ENCODE data around the gene L1TD1. TPM values are rescaled to one million over a fixed set of nuclear protein-coding genes. Genes with fewer than 3 reads are reported as not detected.
"Not testable (repeated sequence)": the region's sequence is repeated elsewhere in the genome, so short reads cannot be mapped to it uniquely, and the experiment has no call there.

The L1TD1 gene
- total and polyA plus RNA-seq, 11 donors: 0.12 to 0.29 (median 0.14) TPM; not detected in 8

DNA sequence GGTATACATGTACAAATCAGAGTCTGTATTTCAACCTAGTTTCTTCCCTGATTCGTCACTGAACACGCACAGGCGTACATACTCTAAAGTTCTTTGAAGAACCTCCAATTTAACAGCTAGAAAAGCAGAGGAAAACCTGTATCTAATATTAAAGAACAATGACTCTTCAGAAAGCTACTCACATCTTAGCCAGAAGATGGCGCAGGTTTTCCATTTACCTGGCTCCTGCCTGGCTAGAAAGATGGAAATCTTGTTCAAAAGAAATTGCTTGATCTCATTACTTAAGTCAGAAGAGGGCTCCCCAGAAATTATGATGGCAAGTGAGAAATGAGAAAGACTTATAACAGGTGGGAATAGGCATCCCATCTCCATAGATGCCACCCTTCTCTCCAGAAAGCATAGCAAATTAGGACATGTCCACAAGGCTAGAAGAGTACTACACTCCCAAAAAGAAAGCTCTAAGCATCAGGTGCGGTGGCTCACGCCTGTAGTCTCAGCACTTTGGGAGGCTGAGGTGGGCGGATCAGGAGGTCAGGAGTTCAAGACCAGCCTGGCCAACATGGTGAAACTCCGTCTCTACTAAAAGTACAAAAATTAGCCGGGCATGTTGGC lies 19.0 kb upstream of the L1TD1 start:
- WGBS, 4 donors: 48 to 52% (median 51%) methylated on average over 9 of the region's 9 CpGs
- intact Hi-C loops (cut with DNase I): loop anchor here (1.0 to 10.0 kb wide), 4 partner anchors 231 to 569 kb away; no protein-coding TSS in a partner anchor
- peak in 1 of 4 donors; percentile 26 for ATAC-seq

DNA sequence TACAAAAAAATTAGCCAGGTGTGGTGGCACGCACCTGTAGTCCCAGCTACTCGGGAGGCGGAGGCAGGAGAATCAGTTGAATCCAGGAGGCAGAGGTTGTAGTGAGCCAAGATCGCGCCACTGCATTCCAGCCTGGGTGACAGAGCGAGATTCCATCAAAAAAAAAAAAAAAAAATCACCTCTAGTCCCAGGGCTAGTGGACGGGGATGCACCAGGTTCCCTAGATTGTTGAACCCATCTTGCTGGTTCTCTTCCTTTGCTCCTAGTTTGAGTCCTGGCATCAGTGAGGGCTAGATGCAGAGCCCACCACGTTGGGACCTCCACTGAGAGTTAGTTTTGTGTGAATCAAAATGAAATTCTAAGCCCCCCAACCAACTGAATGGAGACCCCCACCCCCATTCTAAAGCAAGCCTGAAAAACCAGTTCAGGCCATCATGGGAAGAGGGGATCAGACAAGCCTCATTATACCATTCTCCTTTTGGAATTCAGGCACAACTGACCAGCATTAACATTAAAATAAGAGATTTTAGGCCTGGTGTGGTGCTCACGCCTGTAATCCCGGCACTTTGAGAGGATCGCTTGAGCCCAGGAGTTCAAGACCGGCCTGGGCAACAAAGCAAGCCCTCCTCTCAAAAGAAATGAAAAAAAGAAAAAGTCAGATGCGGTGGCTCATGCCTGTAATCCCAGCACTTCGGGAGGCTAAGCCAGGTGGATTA lies 17.9 kb upstream of the L1TD1 start:
- 85 to 92% (median 90%) methylated on average over 14 of the region's 14 CpGs for WGBS, 4 donors
- DNase-seq (no peak), ATAC-seq (no peak)
- Histone ChIP-seq H3K27me3 (no peaks in the 10 kb centered on the region), H3K27ac (no peak overlapping the region), H3K4me1 (peaks cover 0 to 6% (median 0%) of the 10 kb centered on the region in 12 donors), H3K9me3 (no peaks in the 10 kb centered on the region), H3K36me3 (no peaks in the 10 kb centered on the region), H3K4me3 (no peak overlapping the region)
- TF ChIP-seq, protein P1, sequence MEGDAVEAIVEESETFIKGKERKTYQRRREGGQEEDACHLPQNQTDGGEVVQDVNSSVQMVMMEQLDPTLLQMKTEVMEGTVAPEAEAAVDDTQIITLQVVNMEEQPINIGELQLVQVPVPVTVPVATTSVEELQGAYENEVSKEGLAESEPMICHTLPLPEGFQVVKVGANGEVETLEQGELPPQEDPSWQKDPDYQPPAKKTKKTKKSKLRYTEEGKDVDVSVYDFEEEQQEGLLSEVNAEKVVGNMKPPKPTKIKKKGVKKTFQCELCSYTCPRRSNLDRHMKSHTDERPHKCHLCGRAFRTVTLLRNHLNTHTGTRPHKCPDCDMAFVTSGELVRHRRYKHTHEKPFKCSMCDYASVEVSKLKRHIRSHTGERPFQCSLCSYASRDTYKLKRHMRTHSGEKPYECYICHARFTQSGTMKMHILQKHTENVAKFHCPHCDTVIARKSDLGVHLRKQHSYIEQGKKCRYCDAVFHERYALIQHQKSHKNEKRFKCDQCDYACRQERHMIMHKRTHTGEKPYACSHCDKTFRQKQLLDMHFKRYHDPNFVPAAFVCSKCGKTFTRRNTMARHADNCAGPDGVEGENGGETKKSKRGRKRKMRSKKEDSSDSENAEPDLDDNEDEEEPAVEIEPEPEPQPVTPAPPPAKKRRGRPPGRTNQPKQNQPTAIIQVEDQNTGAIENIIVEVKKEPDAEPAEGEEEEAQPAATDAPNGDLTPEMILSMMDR (IDR thresholded peaks at IDR 0.05): no peak
- TF ChIP-seq POLR2A (IDR thresholded peaks at IDR 0.05): no peak
- intact Hi-C loops (cut with DNase I): loop anchor here in 3 of 10 donors (2.0 to 10.0 kb wide), 2 partner anchors 230 to 568 kb away; no protein-coding TSS in a partner anchor

More for the DNA sequence above, 19.0 kb upstream of the L1TD1 start:
- Histone ChIP-seq H3K27ac (no peak overlapping the region), H3K27me3 (no peaks in the 10 kb centered on the region), H3K36me3 (no peaks in the 10 kb centered on the region), H3K9me3 (no peaks in the 10 kb centered on the region), H3K4me3 (no peak overlapping the region), H3K4me1 (peaks cover 0 to 6% (median 0%) of the 10 kb centered on the region in 12 donors)
- peak in 2 of 5 donors; percentile 18 to 30 for DNase-seq
- TF ChIP-seq, protein P1 (IDR thresholded peaks at IDR 0.05): peak; percentile 60 to 87 (median 76)
- no peak for TF ChIP-seq POLR2A (IDR thresholded peaks at IDR 0.05)

DNA sequence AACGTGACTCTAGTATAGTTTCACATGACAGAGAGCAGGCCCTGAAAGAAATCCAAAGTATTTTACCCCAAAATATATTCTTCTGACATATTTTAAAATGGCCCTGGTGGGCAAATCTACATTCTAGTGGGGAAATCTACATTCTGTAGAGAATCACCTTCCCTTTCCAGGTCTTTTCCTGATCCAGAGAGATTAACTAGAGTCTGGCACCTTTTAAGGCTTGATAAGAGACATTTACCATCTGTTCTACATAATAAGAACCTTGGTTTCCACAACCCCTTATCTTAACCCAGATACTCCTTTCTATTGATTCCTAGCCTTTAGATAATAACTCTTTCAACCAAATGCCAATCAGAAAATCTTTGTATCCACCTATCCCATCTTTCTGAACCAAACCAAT lies 17.0 kb upstream of the L1TD1 start:
- H3K4me3 ChIP-seq: no peak overlapping the region
- 78 to 83% (median 80%) methylated on average over 1 of the region's 1 CpG for WGBS, 4 donors
- intact Hi-C loops (cut with DNase I): loop anchor here in 3 of 10 donors (2.0 to 10.0 kb wide), 2 partner anchors 229 to 567 kb away; no protein-coding TSS in a partner anchor
- H3K9me3 ChIP-seq: no peaks in the 10 kb centered on the region
- TF ChIP-seq, protein P1 (IDR thresholded peaks at IDR 0.05): no peak
- no peak for TF ChIP-seq POLR2A (IDR thresholded peaks at IDR 0.05)
- DNase-seq (no peak), ATAC-seq (no peak)
- no peak overlapping the region for H3K27ac ChIP-seq
- H3K27me3 ChIP-seq: no peaks in the 10 kb centered on the region
- peaks cover 0 to 6% (median 0%) of the 10 kb centered on the region in 12 donors for H3K4me1 ChIP-seq
- no peaks in the 10 kb centered on the region for H3K36me3 ChIP-seq

DNA sequence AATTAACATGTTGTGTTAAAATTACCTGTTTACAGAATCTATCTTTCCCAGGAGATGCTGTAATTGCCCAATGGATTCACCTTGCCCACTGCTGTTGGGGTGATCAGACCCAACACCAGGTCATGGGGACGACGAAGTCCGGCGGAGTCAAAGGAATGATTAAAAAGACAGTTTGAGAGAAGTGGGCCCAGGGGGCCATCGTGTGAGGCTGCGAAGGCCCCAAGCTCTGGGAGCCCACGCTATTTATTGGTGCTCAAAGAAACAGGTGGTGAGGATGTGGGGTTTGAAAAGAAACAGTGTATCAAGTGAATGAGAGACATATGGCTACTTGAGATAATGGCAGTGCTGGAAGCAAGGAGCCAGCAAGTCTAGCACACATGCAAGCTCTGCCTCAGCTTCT lies 16.3 kb upstream of the L1TD1 start:
- ATAC-seq: no peak
- TF ChIP-seq, protein P1 (IDR thresholded peaks at IDR 0.05): no peak
- no peak for TF ChIP-seq POLR2A (IDR thresholded peaks at IDR 0.05)
- intact Hi-C loops (cut with DNase I): loop anchor here in 2 of 10 donors (10.0 kb wide), 1 partner anchor 566 kb away; no protein-coding TSS in a partner anchor
- Histone ChIP-seq H3K27me3 (no peaks in the 10 kb centered on the region), H3K4me3 (no peak overlapping the region), H3K27ac (no peak overlapping the region), H3K4me1 (peaks cover 0 to 6% (median 0%) of the 10 kb centered on the region in 12 donors), H3K36me3 (no peaks in the 10 kb centered on the region), H3K9me3 (no peaks in the 10 kb centered on the region)
- WGBS, 4 donors: 79 to 89% (median 82%) methylated on average over 7 of the region's 7 CpGs
- DNase-seq: no peak

DNA sequence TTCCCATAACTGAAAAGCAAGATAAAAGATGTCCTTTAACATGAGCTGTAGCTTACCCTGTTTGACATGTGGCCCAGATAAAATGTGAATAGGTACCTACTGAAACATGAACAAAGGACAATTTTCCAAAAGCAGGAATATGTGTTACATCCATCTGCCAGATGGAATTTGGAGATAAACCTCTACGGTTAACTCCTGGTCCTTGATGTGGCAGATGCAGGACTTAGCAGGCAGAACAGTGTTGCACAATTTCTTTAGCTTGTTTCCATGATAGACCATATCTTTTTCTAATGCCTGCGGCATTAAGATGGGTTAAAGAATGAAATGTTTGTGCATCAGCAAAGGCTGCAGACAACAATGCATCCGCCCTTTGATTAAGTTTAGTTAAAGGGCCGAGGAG lies 14.6 kb upstream of the L1TD1 start:
- ATAC-seq; H3K27ac ChIP-seq; DNase-seq; intact Hi-C loops (cut with DNase I); H3K36me3 ChIP-seq; H3K9me3 ChIP-seq; H3K4me3 ChIP-seq; H3K4me1 ChIP-seq; H3K27me3 ChIP-seq: not testable (repeated sequence)
- WGBS, 4 donors: 69 to 81% (median 75%) methylated on average over 4 of the region's 4 CpGs
